Fibroblast of the aortic adventitia (primary cell): Measurements from ENCODE around the gene BMF. TPM values are rescaled to one million over a fixed set of nuclear protein-coding genes. Genes with fewer than 3 reads are reported as not detected.

Experiments
- DNase-seq: peaks from one replicate; pipeline ENCODE4 v3.0.0-alpha.2; 2010; ENCODE audit warnings: low read depth
- H3K4me3 ChIP-seq: 2 replicates; pipeline ENCODE4 v1.5.1; 2011; ENCODE audit warnings: low read depth, mild to moderate bottlenecking, control low read depth, low read length, moderate library complexity
- CTCF ChIP-seq: IDR thresholded peaks from 2 replicates; pipeline ENCODE4 v1.5.1; 2011; ENCODE audit warnings: mild to moderate bottlenecking, low read length, control low read depth, inconsistent platforms; ENCODE audit not compliant: insufficient read depth
- total RNA-seq: library from RNA; depleted of rRNA; stranded (reverse); fragments of >200 nt; gene quantifications from 2 replicates; pipeline ENCODE4 v1.2.3, GENCODE V29; 2012; ENCODE audit warnings: low replicate concordance

Gene BMF
- total RNA-seq, 1 donor: 2.3 TPM

GRCh38 chr15:40095371-40096093 is 13.1 kb downstream of the BMF start:
- no peak for TF ChIP-seq CTCF
- DNase-seq: no peak
- H3K4me3 ChIP-seq: no peak overlapping the region

GRCh38 chr15:40094156-40094555 is 14.5 kb downstream of the BMF start:
- DNase-seq: no peak
- H3K4me3 ChIP-seq: no peak overlapping the region
- TF ChIP-seq CTCF: no peak

GRCh38 chr15:40092979-40093869 is 15.5 kb downstream of the BMF start:
- no peak for DNase-seq
- H3K4me3 ChIP-seq: no peak overlapping the region
- no peak for TF ChIP-seq CTCF

GRCh38 chr15:40092256-40092978 is 16.3 kb downstream of the BMF start:
- H3K4me3 ChIP-seq: no peak overlapping the region
- no peak for TF ChIP-seq CTCF
- DNase-seq: peak; percentile 93

GRCh38 chr15:40091861-40092255 is 16.8 kb downstream of the BMF start:
- no peak for TF ChIP-seq CTCF
- no peak overlapping the region for H3K4me3 ChIP-seq
- DNase-seq: no peak

GRCh38 chr15:40090774-40091455 is 17.8 kb downstream of the BMF start:
- no peak overlapping the region for H3K4me3 ChIP-seq
- TF ChIP-seq CTCF: no peak
- no peak for DNase-seq
